A673 (cell line): ENCODE data around the gene BLACAT1. TPM values are rescaled to one million over a fixed set of nuclear protein-coding genes. Genes with fewer than 3 reads are reported as not detected.

Experiments
- BruUV-seq: library from RNA; stranded (reverse); fragments of 400-500 nt; replicated peaks from 2 replicates; lab custom pipeline; 2021; lab: Mats Ljungman, UMichigan
- CTCF ChIA-PET: fragments of 300-600 bp; sonication (Branson Sonifier 250); formaldehyde crosslinking; loops from one replicate; lab custom pipeline; 2022; ENCODE audit warnings: antibody characterized with exemption; lab: Charles Lee
- POLR2A ChIA-PET: fragments of 300-600 bp; sonication (Branson Sonifier 250); formaldehyde crosslinking; loops from one replicate; lab custom pipeline; 2022; ENCODE audit warnings: antibody characterized with exemption; ENCODE audit not compliant: low non-redundant PET; lab: Charles Lee
- DNase-seq: peaks from one replicate; pipeline ENCODE4 v3.0.0-alpha.2; 2015; ENCODE audit warnings: low spot score
- H3K27ac ChIP-seq: fragments of 200-600 bp; sonication (generic); 2 replicates; pipeline ENCODE4 v1.5.1; 2016; ENCODE audit warnings: mixed run types, low read depth, mild to moderate bottlenecking, mixed read lengths, antibody characterized with exemption, low read length; ENCODE audit not compliant: poor library complexity, severe bottlenecking
- H3K27me3 ChIP-seq: fragments of 200-600 bp; sonication (generic); replicated peaks from 2 replicates; pipeline ENCODE4 v1.6.1; 2017; ENCODE audit warnings: mixed run types, low read depth, mild to moderate bottlenecking, mixed read lengths, antibody characterized with exemption, low read length; ENCODE audit not compliant: insufficient read depth, poor library complexity
- H3K36me3 ChIP-seq: fragments of 200-600 bp; sonication (generic); 2 replicates; pipeline ENCODE4 v1.6.1; 2016; ENCODE audit warnings: mixed run types, mild to moderate bottlenecking, mixed read lengths, antibody characterized with exemption, low read length; ENCODE audit not compliant: insufficient read depth, poor library complexity, severe bottlenecking
- H3K4me1 ChIP-seq: fragments of 200-600 bp; sonication (generic); 2 replicates; pipeline ENCODE4 v1.6.1; 2017; ENCODE audit warnings: mixed run types, mild to moderate bottlenecking, mixed read lengths, antibody characterized with exemption, low read length; ENCODE audit not compliant: insufficient read depth, poor library complexity, severe bottlenecking
- H3K4me3 ChIP-seq: fragments of 200-600 bp; sonication (generic); 2 replicates; pipeline ENCODE4 v1.5.1; 2016; ENCODE audit warnings: low read depth, mixed run types, mild to moderate bottlenecking, mixed read lengths, low read length; ENCODE audit not compliant: poor library complexity, severe bottlenecking
- H3K9me3 ChIP-seq: fragments of 200-600 bp; sonication (generic); 2 replicates; pipeline ENCODE4 v1.6.1; 2016; ENCODE audit warnings: mixed run types, low read depth, mild to moderate bottlenecking, mixed read lengths, antibody characterized with exemption, low read length; ENCODE audit not compliant: poor library complexity, severe bottlenecking
- EZH2 ChIP-seq: fragments of 200-600 bp; sonication (generic); IDR thresholded peaks from 2 replicates; pipeline ENCODE4 v1.6.1; 2017; ENCODE audit warnings: borderline replicate concordance, low read depth, mild to moderate bottlenecking, mixed read lengths, antibody characterized with exemption, low read length; ENCODE audit not compliant: poor library complexity, severe bottlenecking
- intact Hi-C: fragments of 100-400 bp; cut with micrococcal nuclease; formaldehyde crosslinking; loops from one replicate; pipeline ENCODE4 v1.10.0; 2022; ENCODE audit not compliant: unreplicated experiment
- total RNA-seq: library from RNA; stranded (reverse); gene quantifications from 2 replicates; pipeline ENCODE4 v1.2.3, GENCODE V29; 2021
- TF ChIP-seq, protein P1 (sequence below): fragments of 300-800, 200-600 bp; sonication (generic); conservative IDR thresholded peaks from 2 replicates; pipeline ENCODE4 v1.5.1; 2017; ENCODE audit warnings: low read depth, mild to moderate bottlenecking, antibody characterized with exemption, low read length, moderate library complexity, mixed read lengths

BLACAT1 gene
- total RNA-seq, 1 experiment from 2014 or later, result 0.45 TPM

GRCh38 chr1:205446828-205447227, 9.0 kb downstream of the BLACAT1 start:
- ChIA-PET CTCF (interaction anchor here (0.9 kb wide), 1 partner anchor 8 kb away, joined by 4 read pairs; no protein-coding TSS in a partner anchor), POLR2A (no interaction called here)
- H3K4me3 ChIP-seq, result no peak overlapping the region
- no peak for TF ChIP-seq EZH2
- TF ChIP-seq, protein P1, sequence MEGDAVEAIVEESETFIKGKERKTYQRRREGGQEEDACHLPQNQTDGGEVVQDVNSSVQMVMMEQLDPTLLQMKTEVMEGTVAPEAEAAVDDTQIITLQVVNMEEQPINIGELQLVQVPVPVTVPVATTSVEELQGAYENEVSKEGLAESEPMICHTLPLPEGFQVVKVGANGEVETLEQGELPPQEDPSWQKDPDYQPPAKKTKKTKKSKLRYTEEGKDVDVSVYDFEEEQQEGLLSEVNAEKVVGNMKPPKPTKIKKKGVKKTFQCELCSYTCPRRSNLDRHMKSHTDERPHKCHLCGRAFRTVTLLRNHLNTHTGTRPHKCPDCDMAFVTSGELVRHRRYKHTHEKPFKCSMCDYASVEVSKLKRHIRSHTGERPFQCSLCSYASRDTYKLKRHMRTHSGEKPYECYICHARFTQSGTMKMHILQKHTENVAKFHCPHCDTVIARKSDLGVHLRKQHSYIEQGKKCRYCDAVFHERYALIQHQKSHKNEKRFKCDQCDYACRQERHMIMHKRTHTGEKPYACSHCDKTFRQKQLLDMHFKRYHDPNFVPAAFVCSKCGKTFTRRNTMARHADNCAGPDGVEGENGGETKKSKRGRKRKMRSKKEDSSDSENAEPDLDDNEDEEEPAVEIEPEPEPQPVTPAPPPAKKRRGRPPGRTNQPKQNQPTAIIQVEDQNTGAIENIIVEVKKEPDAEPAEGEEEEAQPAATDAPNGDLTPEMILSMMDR, result no peak
- no peak for DNase-seq
- no TSS peak for BruUV-seq
- no peaks in the 10 kb centered on the region for H3K27me3 ChIP-seq
- intact Hi-C loops, result no loop called here
- no peaks in the 10 kb centered on the region for H3K9me3 ChIP-seq
- peaks cover 87% of the 10 kb centered on the region for H3K4me1 ChIP-seq
- H3K27ac ChIP-seq, result peak overlapping the region; percentile 94
- H3K36me3 ChIP-seq, result no peaks in the 10 kb centered on the region

GRCh38 chr1:205445646-205445935, 10.3 kb downstream of the BLACAT1 start:
- CTCF ChIA-PET, result interaction anchor here (0.5 kb wide), 1 partner anchor 212 kb away, joined by 6 read pairs; no protein-coding TSS in a partner anchor
- no peak for TF ChIP-seq EZH2
- TF ChIP-seq, protein P1, result no peak
- intact Hi-C loops, result no loop called here
- Histone ChIP-seq H3K4me1 (peaks cover 92% of the 10 kb centered on the region), H3K36me3 (no peaks in the 10 kb centered on the region), H3K9me3 (no peaks in the 10 kb centered on the region), H3K27ac (peak overlapping the region; percentile 94), H3K27me3 (no peaks in the 10 kb centered on the region), H3K4me3 (peak overlapping the region; percentile 30)
- DNase-seq, result no peak
- POLR2A ChIA-PET, result no interaction called here
- no TSS peak for BruUV-seq

DNA sequence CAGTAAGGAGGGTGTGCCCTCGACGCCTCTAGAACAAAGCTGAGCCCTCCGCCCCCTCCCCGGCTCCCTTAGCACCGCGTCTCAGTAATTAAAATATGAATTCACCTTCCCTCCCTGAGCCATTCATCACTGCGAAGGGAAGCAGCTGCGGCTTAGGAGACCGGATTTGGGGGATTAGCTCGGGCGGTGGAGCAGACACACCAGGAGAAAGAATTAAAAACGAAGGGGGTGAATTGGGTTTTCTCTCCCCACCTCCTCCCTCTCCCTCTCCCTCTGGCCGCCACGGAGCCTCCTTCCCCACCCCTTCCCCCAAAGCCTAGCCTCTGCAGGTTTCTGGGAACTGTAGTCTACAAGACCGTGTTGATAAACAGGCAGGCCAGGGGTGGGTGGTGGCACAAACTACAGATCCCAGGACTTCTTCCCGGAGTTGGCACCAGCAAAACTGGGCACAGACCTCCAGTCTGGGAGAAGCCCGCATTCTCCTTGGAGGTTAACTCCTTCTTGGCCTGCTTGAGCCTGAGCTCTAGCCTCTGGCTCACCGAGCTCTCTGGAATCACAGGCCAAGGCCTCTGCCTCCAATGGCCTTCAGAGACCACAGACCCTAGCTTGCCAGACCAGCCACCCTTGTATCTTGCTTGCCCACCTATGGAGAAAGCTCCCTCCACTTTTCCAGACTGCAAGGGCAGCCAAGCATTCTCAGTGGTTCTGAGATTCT, 10.8 kb downstream of the BLACAT1 start:
- no peaks in the 10 kb centered on the region for H3K36me3 ChIP-seq
- BruUV-seq, result no TSS peak
- H3K27me3 ChIP-seq, result no peaks in the 10 kb centered on the region
- H3K9me3 ChIP-seq, result no peaks in the 10 kb centered on the region
- H3K27ac ChIP-seq, result peak overlapping the region; percentile 94
- ChIA-PET CTCF (interaction anchor here (0.5 to 0.8 kb wide), 6 partner anchors 14 to 213 kb away, joined by 3 to 18 read pairs (median 6); no protein-coding TSS in a partner anchor), POLR2A (no interaction called here)
- TF ChIP-seq, protein P1, result no peak
- no peak for TF ChIP-seq EZH2
- H3K4me1 ChIP-seq, result peaks cover 92% of the 10 kb centered on the region
- DNase-seq, result peak; percentile 96
- intact Hi-C loops, result no loop called here
- peak overlapping the region; percentile 30 for H3K4me3 ChIP-seq
